Suprapubic skin (tissue), 3 donors: ENCODE results near the gene PAK1.

ENCODE experiments used
- CTCF ChIP-seq, 2 donors: fragments of 200-600 bp in 1 of 2; fragments of 450-650 bp in 1 of 2; sonication (generic) in 1 of 2; IDR thresholded peaks; one replicate each; pipeline ENCODE4 v1.5.1; 2016 to 2019; ENCODE audit warnings: antibody characterized with exemption in 2 of 2, mild to moderate bottlenecking in 1 of 2, moderate library complexity in 1 of 2
- EP300 ChIP-seq: sonication (generic); formaldehyde crosslinking; IDR thresholded peaks from one replicate; pipeline ENCODE4 v1.6.1; 2017; ENCODE audit warnings: antibody characterized with exemption
- POLR2A ChIP-seq, 2 donors: fragments of 450-650 bp; IDR thresholded peaks; one replicate each; pipeline ENCODE4 v1.6.1; 2017; ENCODE audit warnings: antibody characterized with exemption in 2 of 2, mild to moderate bottlenecking in 2 of 2, moderate library complexity in 2 of 2

- TF ChIP-seq CTCF (IDR thresholded peaks at IDR 0.05), result no peak
- TF ChIP-seq EP300, result no peak
- no peak for TF ChIP-seq POLR2A (IDR thresholded peaks at IDR 0.05)
Observed at GRCh38 chr11:77497368-77497767, 23.5 kb upstream of the PAK1 start.
